ENCODE measurements around the gene PRUNE1.

The PRUNE1 gene, protein sequence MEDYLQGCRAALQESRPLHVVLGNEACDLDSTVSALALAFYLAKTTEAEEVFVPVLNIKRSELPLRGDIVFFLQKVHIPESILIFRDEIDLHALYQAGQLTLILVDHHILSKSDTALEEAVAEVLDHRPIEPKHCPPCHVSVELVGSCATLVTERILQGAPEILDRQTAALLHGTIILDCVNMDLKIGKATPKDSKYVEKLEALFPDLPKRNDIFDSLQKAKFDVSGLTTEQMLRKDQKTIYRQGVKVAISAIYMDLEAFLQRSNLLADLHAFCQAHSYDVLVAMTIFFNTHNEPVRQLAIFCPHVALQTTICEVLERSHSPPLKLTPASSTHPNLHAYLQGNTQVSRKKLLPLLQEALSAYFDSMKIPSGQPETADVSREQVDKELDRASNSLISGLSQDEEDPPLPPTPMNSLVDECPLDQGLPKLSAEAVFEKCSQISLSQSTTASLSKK

GRCh38 chr1:151008244-151009205 is at the start of gene PRUNE1:
Gene PRUNE1, plus strand, starts transcription at chr1:151008449. Its CDS starts 184 bp downstream, at chr1:151008633.
- DNase-seq (ENCODE audit: low read depth) = peak; percentile 81
- peak within 1 kb of the TSS; percentile 75 for H3K4me3 ChIP-seq (ENCODE audit: low read depth, low read length)

- no peak overlapping the region for H3K4me3 ChIP-seq (ENCODE audit: low read depth, low read length)
Observed at GRCh38 chr1:150960646-150961045, 47.6 kb upstream of the PRUNE1 start.

GRCh38 chr1:150961756-150962155 is 46.5 kb upstream of the PRUNE1 start:
- no peak overlapping the region for H3K4me3 ChIP-seq (ENCODE audit: low read depth, low read length)
- DNase-seq (ENCODE audit: low read depth) = no peak

More at GRCh38 chr1:150960646-150961045, 47.6 kb upstream of the PRUNE1 start:
- no peak for DNase-seq (ENCODE audit: low read depth)

GRCh38 chr1:150963321-150964163 is 44.7 kb upstream of the PRUNE1 start:
- H3K4me3 ChIP-seq (ENCODE audit: low read depth, low read length) = no peak overlapping the region
- DNase-seq (ENCODE audit: low read depth) = no peak

DNA sequence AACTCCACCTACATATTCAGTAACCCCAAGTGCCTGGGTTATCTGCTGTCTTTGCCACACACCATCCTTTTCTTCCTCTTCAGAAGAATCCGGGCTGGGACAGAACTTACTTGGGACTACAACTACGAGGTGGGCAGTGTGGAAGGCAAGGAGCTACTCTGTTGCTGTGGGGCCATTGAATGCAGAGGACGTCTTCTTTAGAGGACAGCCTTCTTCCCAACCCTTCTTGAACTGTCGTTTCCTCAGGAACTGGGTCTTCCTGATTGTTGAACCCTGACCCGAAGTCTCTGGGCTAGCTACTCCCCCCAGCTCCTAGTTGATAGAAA is 44.1 kb upstream of the PRUNE1 start:
- no peak for DNase-seq (ENCODE audit: low read depth)
- no peak overlapping the region for H3K4me3 ChIP-seq (ENCODE audit: low read depth, low read length)

GRCh38 chr1:150965605-150966004 is 42.6 kb upstream of the PRUNE1 start:
- no peak for DNase-seq (ENCODE audit: low read depth)

DNA sequence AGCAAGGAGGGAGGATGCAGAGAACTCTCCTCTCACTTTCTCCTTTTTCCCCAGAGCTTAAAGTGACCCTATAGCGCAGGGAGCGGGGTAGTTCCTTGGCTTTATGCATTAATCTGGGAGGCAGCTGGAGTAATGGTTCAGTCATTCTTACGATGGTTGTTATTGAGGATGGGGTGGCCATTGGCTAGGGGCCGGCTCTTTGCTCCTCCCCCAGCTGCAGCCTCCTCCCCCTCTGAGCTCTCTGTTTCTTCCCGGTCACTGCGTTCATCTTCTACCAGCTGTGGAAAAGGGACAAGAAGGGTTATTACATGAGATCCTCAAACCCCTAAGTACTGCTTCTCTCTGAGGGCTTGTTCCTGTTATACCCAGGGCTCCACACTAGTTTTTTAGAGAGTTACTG is 42.2 kb upstream of the PRUNE1 start:
- H3K4me3 ChIP-seq (ENCODE audit: low read depth, low read length) = no peak overlapping the region
- no peak for DNase-seq (ENCODE audit: low read depth)

More at GRCh38 chr1:150965605-150966004, 42.6 kb upstream of the PRUNE1 start:
- H3K4me3 ChIP-seq (ENCODE audit: low read depth, low read length) = no peak overlapping the region

DNA sequence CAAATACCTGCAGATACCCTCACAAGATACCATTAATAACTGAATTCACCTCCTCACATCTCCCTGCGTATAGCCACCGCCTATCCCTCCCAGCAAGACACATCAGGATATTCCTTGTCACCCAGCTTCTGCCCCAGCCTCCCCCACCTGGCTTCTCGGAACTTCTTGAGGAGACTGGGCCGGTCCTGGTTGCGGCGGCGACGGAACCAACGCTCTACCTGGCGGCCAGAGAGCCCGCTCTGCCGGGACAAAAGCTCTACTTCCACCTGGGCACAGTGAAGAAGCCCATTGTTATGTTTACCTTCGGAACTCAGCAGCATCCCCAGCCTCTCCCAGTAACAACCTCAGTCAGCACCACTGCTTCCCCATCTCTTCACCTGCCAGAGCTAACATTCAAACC is 40.3 kb upstream of the PRUNE1 start:
- no peak for DNase-seq (ENCODE audit: low read depth)
- H3K4me3 ChIP-seq (ENCODE audit: low read depth, low read length) = no peak overlapping the region

DNA sequence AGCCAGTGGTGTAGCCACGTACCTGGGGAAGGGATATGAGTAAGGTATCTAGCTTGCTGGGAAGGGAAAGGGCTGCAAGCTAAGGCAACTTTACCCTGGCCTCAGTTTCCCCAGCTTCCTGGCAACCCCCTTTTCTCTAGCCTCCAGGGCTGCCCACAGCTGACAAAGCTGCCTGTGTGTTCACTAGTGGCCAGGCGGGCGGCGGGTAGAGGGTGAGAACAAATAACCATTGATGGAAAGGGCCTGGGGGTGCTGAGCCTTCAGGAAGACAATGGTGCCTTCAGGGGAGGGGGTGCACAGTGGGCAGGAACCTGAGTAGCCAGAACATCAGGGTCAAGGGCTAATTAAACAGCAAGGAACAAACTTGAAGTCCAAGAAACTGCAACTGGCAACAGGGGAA is 39.8 kb upstream of the PRUNE1 start:
- H3K4me3 ChIP-seq (ENCODE audit: low read depth, low read length) = no peak overlapping the region

GRCh38 chr1:150969626-150970025 is 38.6 kb upstream of the PRUNE1 start:
- no peak overlapping the region for H3K4me3 ChIP-seq (ENCODE audit: low read depth, low read length)
- DNase-seq (ENCODE audit: low read depth) = no peak

More for the DNA sequence above, 39.8 kb upstream of the PRUNE1 start:
- DNase-seq (ENCODE audit: low read depth) = no peak

- no peak overlapping the region for H3K4me3 ChIP-seq (ENCODE audit: low read depth, low read length)
- DNase-seq (ENCODE audit: low read depth) = peak; percentile 27
Observed at GRCh38 chr1:150970808-150971582, 37.3 kb upstream of the PRUNE1 start.

DNA sequence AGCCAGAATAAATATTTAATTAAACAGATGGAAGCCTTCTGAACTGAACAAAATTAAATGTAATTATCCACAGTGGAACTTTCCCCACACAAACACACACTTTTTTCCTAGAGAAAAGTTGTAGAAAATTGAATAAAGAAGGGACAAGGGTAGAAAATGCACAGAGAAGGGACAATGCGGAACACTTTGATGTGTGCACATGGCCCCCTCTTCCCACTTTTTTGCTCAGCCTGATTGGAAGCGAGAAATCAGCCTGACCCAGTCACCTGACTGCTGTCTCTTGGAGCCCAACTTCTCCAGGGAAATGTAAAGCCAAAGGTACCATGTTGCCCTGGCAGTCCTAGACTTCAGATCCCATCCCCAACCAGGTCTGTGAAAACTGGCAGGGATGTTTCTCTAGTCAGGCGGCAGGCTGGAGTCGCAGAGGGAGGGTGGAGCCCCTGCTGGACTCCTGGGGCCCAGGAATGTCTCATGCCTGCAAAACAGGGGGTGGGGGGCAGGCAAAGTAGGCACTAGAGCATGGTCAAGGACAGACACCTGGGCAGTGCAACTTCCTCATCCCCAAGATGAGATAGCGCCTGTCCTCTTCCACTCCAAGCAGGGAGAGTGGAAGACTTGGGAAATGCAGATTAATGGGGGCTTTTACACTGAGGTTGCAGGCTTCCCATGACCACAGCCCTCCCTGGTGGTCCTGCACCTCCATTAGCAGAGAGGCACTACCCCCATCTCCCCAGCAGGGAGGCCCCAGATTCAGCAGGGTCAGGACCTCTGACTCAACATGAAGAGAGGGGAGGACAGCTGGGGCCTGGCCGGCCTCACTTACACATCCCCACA is 36.4 kb upstream of the PRUNE1 start:
- peak overlapping the region; percentile 6 for H3K4me3 ChIP-seq (ENCODE audit: low read depth, low read length)
- no peak for DNase-seq (ENCODE audit: low read depth)

DNA sequence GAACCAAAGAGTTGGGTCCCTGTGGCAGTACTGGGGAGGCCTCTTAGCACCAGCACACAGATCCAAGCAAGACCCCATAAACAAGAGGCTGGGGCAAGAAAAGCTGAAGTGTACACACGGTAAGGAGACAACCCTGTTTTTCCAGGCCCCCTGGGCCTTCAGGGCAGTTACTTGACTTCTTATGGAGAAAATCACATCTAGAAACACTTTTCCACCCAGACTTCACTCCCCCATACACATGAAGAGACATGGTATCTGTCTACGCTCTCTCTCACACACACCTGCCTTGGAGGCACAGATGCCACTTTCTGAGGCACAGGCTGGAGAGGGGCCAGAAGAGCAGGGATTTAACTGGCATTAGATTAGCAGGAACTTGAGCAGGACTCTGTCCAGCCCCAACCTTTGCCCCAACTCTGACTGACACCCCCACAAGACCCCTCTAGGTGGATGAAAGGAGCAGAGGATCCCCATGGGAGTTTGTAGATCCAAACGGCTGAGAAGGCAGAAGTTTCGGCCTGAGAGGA is 35.8 kb upstream of the PRUNE1 start:
- DNase-seq (ENCODE audit: low read depth) = no peak
- peak overlapping the region; percentile 83 for H3K4me3 ChIP-seq (ENCODE audit: low read depth, low read length)

GRCh38 chr1:150973258-150973835 is 34.9 kb upstream of the PRUNE1 start:
- peak overlapping the region; percentile 83 for H3K4me3 ChIP-seq (ENCODE audit: low read depth, low read length)
- DNase-seq (ENCODE audit: low read depth) = no peak

DNA sequence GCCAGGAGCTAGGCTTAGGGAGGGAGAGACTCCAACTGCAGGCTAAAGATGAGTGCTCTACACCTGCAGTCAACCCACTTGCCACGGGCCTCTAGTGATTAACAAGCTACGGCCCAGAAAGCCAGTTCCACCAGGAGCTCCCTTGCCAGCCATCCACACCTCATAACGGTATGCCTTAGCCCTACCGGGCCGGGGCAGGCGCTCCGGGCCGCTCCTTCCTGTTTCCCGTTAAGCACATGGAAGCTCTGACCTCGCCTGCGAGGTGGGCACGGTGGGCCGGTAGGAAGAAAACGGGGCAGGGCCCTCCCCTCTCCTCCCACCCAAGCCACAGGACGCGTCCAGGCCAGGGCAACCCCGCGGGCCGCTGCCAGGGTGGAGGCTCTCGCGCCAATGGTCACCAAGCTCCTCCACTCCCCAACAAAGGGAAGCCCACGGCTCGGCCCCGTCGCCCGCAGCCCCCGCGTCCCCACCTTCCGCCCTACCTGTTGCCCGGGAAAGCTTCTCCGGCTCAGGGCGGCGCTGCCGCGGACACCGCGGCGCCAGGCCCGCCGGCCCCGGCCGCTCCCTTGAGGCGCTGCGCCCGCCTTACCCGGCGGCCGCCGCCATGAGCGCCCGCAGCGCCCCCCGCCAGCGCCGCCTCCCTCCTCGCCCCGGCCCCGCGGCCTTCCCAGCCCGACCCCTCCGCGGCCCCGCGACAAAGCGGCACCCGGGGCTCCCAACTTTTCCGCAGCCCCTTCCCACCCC is 34.2 kb upstream of the PRUNE1 start:
- peak overlapping the region; percentile 83 for H3K4me3 ChIP-seq (ENCODE audit: low read depth, low read length)
- no peak for DNase-seq (ENCODE audit: low read depth)

DNA sequence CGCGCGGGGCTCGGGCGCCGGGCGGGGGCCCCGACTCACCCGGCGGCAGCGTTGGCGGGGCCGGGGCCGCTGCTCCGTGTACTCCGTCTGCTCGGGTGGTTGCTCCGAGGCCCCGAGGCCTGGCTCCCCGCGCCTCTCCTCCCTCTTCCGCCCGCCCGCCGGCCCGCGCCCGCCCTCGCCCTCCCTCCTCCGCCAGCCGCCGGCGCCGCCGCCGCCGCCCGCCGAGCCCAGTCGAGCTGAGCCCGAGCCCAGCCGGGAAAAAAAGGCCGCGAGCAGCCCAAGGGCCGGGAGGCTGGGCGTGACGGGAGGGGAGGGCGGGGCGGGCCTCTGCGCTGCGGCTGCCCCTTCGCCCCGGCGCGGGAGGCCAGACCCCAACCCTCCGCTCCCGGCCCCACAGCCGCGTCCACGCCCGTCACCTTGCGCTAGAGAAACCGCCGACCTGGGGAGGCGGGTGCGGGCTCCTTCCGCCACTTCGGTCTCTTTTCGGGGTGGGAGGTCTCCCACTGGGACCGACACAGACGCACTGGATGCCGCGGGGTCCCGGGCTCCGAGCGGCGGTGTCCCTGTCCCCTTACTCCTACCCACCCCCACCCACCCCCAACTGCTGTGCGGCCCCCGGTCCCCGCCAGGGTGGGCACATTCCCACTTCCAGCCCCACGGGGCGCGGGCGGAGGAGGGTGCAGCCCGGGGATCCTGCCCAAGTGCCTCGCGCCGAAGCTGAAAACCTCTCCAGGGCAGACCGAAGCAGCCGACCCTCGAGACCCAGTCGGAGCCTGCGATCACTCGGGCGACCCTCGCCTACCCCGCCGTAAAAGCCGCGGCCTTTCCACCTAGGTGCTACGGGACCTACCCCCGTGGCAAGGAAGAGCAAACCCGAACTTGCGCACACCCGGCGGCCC is 33.4 kb upstream of the PRUNE1 start, which contains the start of gene CERS2:
Gene CERS2, minus strand, starts transcription at position 256 of the 899 bp plus-strand sequence. CDS start 5,745 bp downstream, outside the sequence.
- peak; percentile 31 for DNase-seq (ENCODE audit: low read depth)

More for the DNA sequence above, 33.4 kb upstream of the PRUNE1 start, which contains the start of gene CERS2:
- H3K4me3 ChIP-seq (ENCODE audit: low read depth, low read length) = peak within 1 kb of the TSS; percentile 83
